C4-2B (cell line): Measurements from ENCODE around the gene JCHAIN.

Source experiments
- CTCF ChIP-seq: fragments of 450-650 bp; conservative IDR thresholded peaks from 2 replicates; pipeline ENCODE4 v1.5.1; 2017; ENCODE audit warnings: mild to moderate bottlenecking
- ZFX ChIP-seq: fragments of 450-650 bp; IDR thresholded peaks from 2 replicates; pipeline ENCODE4 v1.6.1; 2017

- TF ChIP-seq CTCF = no peak
- TF ChIP-seq ZFX = no peak
These were observed 38.5 kb upstream of the JCHAIN start for GRCh38 chr4:70704931-70705182.
